ENCODE results near the gene TRIP6. TPM values are rescaled to one million over a fixed set of nuclear protein-coding genes. Genes with fewer than 3 reads are reported as not detected.

Gene TRIP6
- total and polyA plus RNA-seq, 2 donors (not counting 1 experiment from before 2014, with no cell fraction given) = 6.8 to 13.8 TPM

DNA sequence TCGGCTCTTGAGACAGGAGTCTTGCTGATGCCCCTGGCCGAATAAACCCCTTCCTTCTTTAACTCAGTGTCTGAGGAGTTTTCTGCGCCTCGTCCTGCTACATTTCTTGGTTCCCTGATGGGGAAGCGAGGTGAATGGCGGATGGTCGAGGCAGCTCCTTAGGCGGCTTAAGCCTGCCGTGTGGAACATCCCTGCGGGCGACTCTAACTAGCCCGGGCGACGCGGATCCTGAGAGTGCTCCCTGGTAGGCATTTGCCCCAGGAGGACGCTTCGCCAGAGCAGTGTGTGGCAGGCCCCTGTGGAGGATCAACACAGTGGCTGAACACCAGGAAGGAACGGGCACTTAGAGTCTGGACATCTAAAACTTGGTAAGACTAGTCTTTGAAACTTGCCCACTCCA, 27.8 kb upstream of the TRIP6 start:
- ChIA-PET POLR2A (no interaction called here), CTCF (interaction anchor here (0.6 kb wide), 1 partner anchor 13 kb away, joined by 3 read pairs; the partner anchor contains the start of gene SLC12A9)
- Mint-ChIP-seq H3K9me3 (ENCODE audit: insufficient read depth) (no peaks in the 10 kb centered on the region), H3K4me3 (no peak overlapping the region), H3K4me1 (peaks cover 14% of the 10 kb centered on the region), H3K27ac (no peak overlapping the region), H3K27me3 (no peaks in the 10 kb centered on the region)
- H3K9ac ChIP-seq (ENCODE audit: low read length) = no peak overlapping the region
- 99% methylated on average over 16 of the region's 18 CpGs for WGBS (ENCODE audit: insufficient coverage)
- no peak overlapping the region for H3K4me2 ChIP-seq (replicated peaks; ENCODE audit: low read depth, low read length, poor library complexity, severe bottlenecking)
- H2AFZ ChIP-seq (ENCODE audit: insufficient read depth, low read depth, low read length, poor library complexity, severe bottlenecking) = no peak overlapping the region
- DNase-seq = no peak
- no peak overlapping the region for H3K4me3 ChIP-seq (ENCODE audit: control extremely low read depth in 1 of 5, extremely low read depth in 1 of 5, insufficient read depth in 1 of 5, low read depth in 2 of 5, low read length in 4 of 5)
- no peaks in the 10 kb centered on the region for H3K9me3 ChIP-seq (ENCODE audit: control extremely low read depth in 1 of 3, control insufficient read depth in 2 of 3, insufficient read depth in 1 of 3, low read length in 2 of 3)
- no peak overlapping the region for H3K27ac ChIP-seq (ENCODE audit: low read length in 2 of 2)
- H3K27me3 ChIP-seq (replicated peaks in 1 of 4; ENCODE audit: control extremely low read depth in 1 of 4, control insufficient read depth in 3 of 4, insufficient read depth in 4 of 4, low read length in 3 of 4) = no peaks in the 10 kb centered on the region
- peaks cover 3 to 17% of the 10 kb centered on the region in 2 donors for H3K4me1 ChIP-seq (ENCODE audit: control insufficient read depth in 2 of 2, insufficient read depth in 2 of 2, low read length in 2 of 2)
- TF ChIP-seq, protein P1, sequence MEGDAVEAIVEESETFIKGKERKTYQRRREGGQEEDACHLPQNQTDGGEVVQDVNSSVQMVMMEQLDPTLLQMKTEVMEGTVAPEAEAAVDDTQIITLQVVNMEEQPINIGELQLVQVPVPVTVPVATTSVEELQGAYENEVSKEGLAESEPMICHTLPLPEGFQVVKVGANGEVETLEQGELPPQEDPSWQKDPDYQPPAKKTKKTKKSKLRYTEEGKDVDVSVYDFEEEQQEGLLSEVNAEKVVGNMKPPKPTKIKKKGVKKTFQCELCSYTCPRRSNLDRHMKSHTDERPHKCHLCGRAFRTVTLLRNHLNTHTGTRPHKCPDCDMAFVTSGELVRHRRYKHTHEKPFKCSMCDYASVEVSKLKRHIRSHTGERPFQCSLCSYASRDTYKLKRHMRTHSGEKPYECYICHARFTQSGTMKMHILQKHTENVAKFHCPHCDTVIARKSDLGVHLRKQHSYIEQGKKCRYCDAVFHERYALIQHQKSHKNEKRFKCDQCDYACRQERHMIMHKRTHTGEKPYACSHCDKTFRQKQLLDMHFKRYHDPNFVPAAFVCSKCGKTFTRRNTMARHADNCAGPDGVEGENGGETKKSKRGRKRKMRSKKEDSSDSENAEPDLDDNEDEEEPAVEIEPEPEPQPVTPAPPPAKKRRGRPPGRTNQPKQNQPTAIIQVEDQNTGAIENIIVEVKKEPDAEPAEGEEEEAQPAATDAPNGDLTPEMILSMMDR (IDR thresholded peaks at IDR 0.05) = no peak
- TF ChIP-seq EZH2 (IDR thresholded peaks at IDR 0.05; ENCODE audit: borderline replicate concordance, insufficient read depth, low read depth, low read length, poor library complexity, severe bottlenecking) = no peak
- H3K36me3 ChIP-seq (replicated peaks in 1 of 2; ENCODE audit: control extremely low read depth in 1 of 2, control insufficient read depth in 1 of 2, extremely low read depth in 1 of 2, insufficient read depth in 2 of 2, low read length in 1 of 2) = no peaks in the 10 kb centered on the region
- intact Hi-C loops (cut with micrococcal nuclease) = no loop called here
- no peaks in the 10 kb centered on the region for H3K79me2 ChIP-seq (ENCODE audit: control insufficient read depth, insufficient read depth, low read length)
- no peaks in the 10 kb centered on the region for H4K20me1 ChIP-seq (ENCODE audit: control insufficient read depth, insufficient read depth, low read length, poor library complexity, severe bottlenecking)
- no peak for ATAC-seq (ENCODE audit: low read depth)

GRCh38 chr7:100840470-100841100, 26.6 kb upstream of the TRIP6 start:
- POLR2A ChIA-PET = no interaction called here
- H3K4me3 Mint-ChIP-seq = no peak overlapping the region
- CTCF ChIA-PET = interaction anchor here (0.5 kb wide), 1 partner anchor 39 kb away, joined by 5 read pairs; no protein-coding TSS in a partner anchor

More at GRCh38 chr7:100840470-100841100, 26.6 kb upstream of the TRIP6 start:
- no peak for TF ChIP-seq EZH2 (IDR thresholded peaks at IDR 0.05; ENCODE audit: borderline replicate concordance, insufficient read depth, low read depth, low read length, poor library complexity, severe bottlenecking)
- TF ChIP-seq, protein P1 (IDR thresholded peaks at IDR 0.05) = no peak
- no peak overlapping the region for H3K9ac ChIP-seq (ENCODE audit: low read length)
- H2AFZ ChIP-seq (ENCODE audit: insufficient read depth, low read depth, low read length, poor library complexity, severe bottlenecking) = no peak overlapping the region
- 100% methylated on average over 2 of the region's 8 CpGs for WGBS (ENCODE audit: insufficient coverage)
- ATAC-seq (ENCODE audit: low read depth) (no peak), DNase-seq (no peak)
- no peaks in the 10 kb centered on the region for H3K9me3 ChIP-seq (ENCODE audit: control extremely low read depth in 1 of 3, control insufficient read depth in 2 of 3, insufficient read depth in 1 of 3, low read length in 2 of 3)
- no peak overlapping the region for H3K4me3 ChIP-seq (ENCODE audit: control extremely low read depth in 1 of 5, extremely low read depth in 1 of 5, insufficient read depth in 1 of 5, low read depth in 2 of 5, low read length in 4 of 5)
- no peak overlapping the region for H3K27ac ChIP-seq (ENCODE audit: low read length in 2 of 2)
- no peaks in the 10 kb centered on the region for H3K36me3 ChIP-seq (replicated peaks in 1 of 2; ENCODE audit: control extremely low read depth in 1 of 2, control insufficient read depth in 1 of 2, extremely low read depth in 1 of 2, insufficient read depth in 2 of 2, low read length in 1 of 2)
- peaks cover 3 to 17% of the 10 kb centered on the region in 2 donors for H3K4me1 ChIP-seq (ENCODE audit: control insufficient read depth in 2 of 2, insufficient read depth in 2 of 2, low read length in 2 of 2)
- H3K79me2 ChIP-seq (ENCODE audit: control insufficient read depth, insufficient read depth, low read length) = no peaks in the 10 kb centered on the region
- intact Hi-C loops (cut with micrococcal nuclease) = no loop called here
- H3K27ac Mint-ChIP-seq = no peak overlapping the region
- H3K4me1 Mint-ChIP-seq = peaks cover 13% of the 10 kb centered on the region
- no peaks in the 10 kb centered on the region for H4K20me1 ChIP-seq (ENCODE audit: control insufficient read depth, insufficient read depth, low read length, poor library complexity, severe bottlenecking)
- H3K4me2 ChIP-seq (replicated peaks; ENCODE audit: low read depth, low read length, poor library complexity, severe bottlenecking) = no peak overlapping the region
- H3K9me3 Mint-ChIP-seq (ENCODE audit: insufficient read depth) = no peaks in the 10 kb centered on the region
- no peaks in the 10 kb centered on the region for H3K27me3 ChIP-seq (replicated peaks in 1 of 4; ENCODE audit: control extremely low read depth in 1 of 4, control insufficient read depth in 3 of 4, insufficient read depth in 4 of 4, low read length in 3 of 4)
- no peaks in the 10 kb centered on the region for H3K27me3 Mint-ChIP-seq

Data from B cell (primary cell).